Hypothalamus (tissue), 51 donors: ENCODE results near the gene ARHGAP26.

Experiments used
- DNase-seq, 51 donors: peaks; one replicate each; lab custom pipeline; 2025; lab: John Stamatoyannopoulos, UW

ARHGAP26 gene

GRCh38 chr5:143119881-143120341 lies 349.7 kb downstream of the ARHGAP26 start:
- DNase-seq = no peak

- DNase-seq = no peak
These were observed 350.4 kb downstream of the ARHGAP26 start for GRCh38 chr5:143120460-143121134.

- DNase-seq = no peak
These were observed 350.9 kb downstream of the ARHGAP26 start for GRCh38 chr5:143121135-143121475.

- DNase-seq = no peak
These were observed 354.4 kb downstream of the ARHGAP26 start for GRCh38 chr5:143124593-143124992.

GRCh38 chr5:143126174-143127019 lies 356.2 kb downstream of the ARHGAP26 start:
- DNase-seq = no peak

- DNase-seq = no peak
These were observed 358.4 kb downstream of the ARHGAP26 start for GRCh38 chr5:143128412-143129071.

GRCh38 chr5:143129203-143129602 lies 359.0 kb downstream of the ARHGAP26 start:
- no peak for DNase-seq

- no peak for DNase-seq
These were observed 359.9 kb downstream of the ARHGAP26 start for GRCh38 chr5:143129910-143130612.

GRCh38 chr5:143130613-143131305 lies 360.6 kb downstream of the ARHGAP26 start:
- no peak for DNase-seq

GRCh38 chr5:143131972-143132371 lies 361.8 kb downstream of the ARHGAP26 start:
- no peak for DNase-seq

- no peak for DNase-seq
These were observed 362.6 kb downstream of the ARHGAP26 start for GRCh38 chr5:143132739-143133138.

- peak in 1 of 51 donors; percentile 2 for DNase-seq
These were observed 363.5 kb downstream of the ARHGAP26 start for GRCh38 chr5:143133721-143134120.

- no peak for DNase-seq
These were observed 364.1 kb downstream of the ARHGAP26 start for GRCh38 chr5:143134269-143134668.

GRCh38 chr5:143134900-143135299 lies 364.7 kb downstream of the ARHGAP26 start:
- no peak for DNase-seq

GRCh38 chr5:143135832-143136551 lies 365.8 kb downstream of the ARHGAP26 start:
- DNase-seq = no peak

- no peak for DNase-seq
These were observed 368.7 kb downstream of the ARHGAP26 start for GRCh38 chr5:143138839-143139238.

GRCh38 chr5:143139585-143139984 lies 369.4 kb downstream of the ARHGAP26 start:
- DNase-seq = no peak

GRCh38 chr5:143140492-143141203 lies 370.5 kb downstream of the ARHGAP26 start:
- no peak for DNase-seq

- no peak for DNase-seq
These were observed 371.5 kb downstream of the ARHGAP26 start for GRCh38 chr5:143141652-143142051.
